GM23338 (cell line): Measurements from ENCODE around the gene TMEM221. TPM values are rescaled to one million over a fixed set of nuclear protein-coding genes. Genes with fewer than 3 reads are reported as not detected.

Experiments used
- ATAC-seq: fragments of 200-7000 bp; cut with Tn5 transposase; 3 replicates; pipeline ENCODE4 v1.9.1; 2020
- DNase-seq: peaks from one replicate; pipeline ENCODE4 v3.0.0-alpha.2; 2015; ENCODE audit warnings: low spot score
- H2AFZ ChIP-seq: fragments of 200-600 bp; sonication (generic); 2 replicates; pipeline ENCODE4 v1.8.0; 2016; ENCODE audit warnings: antibody characterized with exemption, mild to moderate bottlenecking, moderate library complexity
- H3F3A ChIP-seq: fragments of 200-600 bp; sonication (generic); replicated peaks from 2 replicates; pipeline ENCODE4 v1.8.0; 2017; ENCODE audit warnings: antibody characterized with exemption, mixed run types, low read depth
- H3K27ac ChIP-seq: fragments of 200-600 bp; sonication (generic); 2 replicates; pipeline ENCODE4 v1.6.1; 2016; ENCODE audit warnings: low read depth
- H3K27me3 ChIP-seq: fragments of 200-600 bp; sonication (generic); 2 replicates; pipeline ENCODE4 v1.8.0; 2016; ENCODE audit warnings: mild to moderate bottlenecking, mixed run types, moderate library complexity; ENCODE audit not compliant: insufficient read depth
- H3K36me3 ChIP-seq: fragments of 200-600 bp; sonication (generic); 2 replicates; pipeline ENCODE4 v1.8.0; 2016; ENCODE audit warnings: mild to moderate bottlenecking; ENCODE audit not compliant: insufficient read depth
- H3K4me1 ChIP-seq: fragments of 200-600 bp; sonication (generic); 2 replicates; pipeline ENCODE4 v1.8.0; 2016; ENCODE audit warnings: mild to moderate bottlenecking, moderate library complexity; ENCODE audit not compliant: insufficient read depth
- H3K4me2 ChIP-seq: fragments of 200-600 bp; sonication (generic); 2 replicates; pipeline ENCODE4 v1.7.1; 2017; ENCODE audit warnings: mixed run types
- H3K4me3 ChIP-seq: fragments of 200-600 bp; sonication (generic); 2 replicates; pipeline ENCODE4 v1.6.1; 2016; ENCODE audit warnings: mixed run types
- H3K79me2 ChIP-seq: fragments of 200-600 bp; sonication (generic); replicated peaks from 2 replicates; pipeline ENCODE4 v1.8.0; 2017; ENCODE audit warnings: mild to moderate bottlenecking; ENCODE audit not compliant: insufficient read depth
- H3K9me2 ChIP-seq: fragments of 200-600 bp; sonication (generic); 2 replicates; pipeline ENCODE4 v1.8.0; 2017; ENCODE audit not compliant: insufficient read depth
- H4K20me1 ChIP-seq: fragments of 200-600 bp; sonication (generic); replicated peaks from 2 replicates; pipeline ENCODE4 v1.8.0; 2017; ENCODE audit warnings: mild to moderate bottlenecking; ENCODE audit not compliant: insufficient read depth
- H3K27ac Mint-ChIP-seq: 2 replicates; pipeline ENCODE4 v1.8.0; 2020; ENCODE audit warnings: inconsistent platforms, mild to moderate bottlenecking, moderate library complexity, mixed read lengths
- H3K27me3 Mint-ChIP-seq: 3 replicates; pipeline ENCODE4 v1.8.0; 2022; ENCODE audit warnings: low read depth, mild to moderate bottlenecking, moderate library complexity, mixed read lengths, inconsistent platforms; ENCODE audit not compliant: insufficient read depth, poor library complexity
- H3K36me3 Mint-ChIP-seq: 3 replicates; pipeline ENCODE4 v1.8.0; 2021; ENCODE audit warnings: low read depth, mild to moderate bottlenecking, inconsistent platforms, moderate library complexity, mixed read lengths
- H3K4me1 Mint-ChIP-seq: 3 replicates; pipeline ENCODE4 v1.8.0; 2020; ENCODE audit warnings: mild to moderate bottlenecking, inconsistent platforms, mixed read lengths
- H3K4me3 Mint-ChIP-seq: 3 replicates; pipeline ENCODE4 v1.8.0; 2021; ENCODE audit warnings: moderate library complexity, mild to moderate bottlenecking, inconsistent platforms, mixed read lengths
- H3K9me3 Mint-ChIP-seq: 3 replicates; pipeline ENCODE4 v1.8.0; 2020; ENCODE audit warnings: moderate library complexity, mild to moderate bottlenecking, inconsistent platforms, mixed read lengths
- CREB1 ChIP-seq: fragments of 250-450 bp; sonication (Bioruptor Pico); IDR thresholded peaks from 2 replicates; pipeline ENCODE4 v1.5.0; 2020; ENCODE audit warnings: low read depth, mild to moderate bottlenecking, moderate library complexity
- JUNB ChIP-seq: IDR thresholded peaks from one replicate; pipeline ENCODE4 v1.6.1; 2016; ENCODE audit warnings: antibody characterized with exemption; ENCODE audit not compliant: unreplicated experiment
- NANOG ChIP-seq: IDR thresholded peaks from 2 replicates; pipeline ENCODE4 v1.6.1; 2016; ENCODE audit warnings: antibody characterized with exemption, borderline replicate concordance
- POLR2AphosphoS5 ChIP-seq: IDR thresholded peaks from 2 replicates; pipeline ENCODE4 v1.6.1; 2016; ENCODE audit warnings: antibody characterized with exemption, low read depth
- ZNF114 ChIP-seq: fragments of 250-450 bp; sonication (Bioruptor Pico); IDR thresholded peaks from 2 replicates; pipeline ENCODE4 v1.5.0; 2020; ENCODE audit warnings: mild to moderate bottlenecking, moderate library complexity
- ZNF331 ChIP-seq: fragments of 250-450 bp; sonication (Bioruptor Pico); IDR thresholded peaks from 2 replicates; pipeline ENCODE4 v1.5.0; 2020; ENCODE audit warnings: low read depth, mild to moderate bottlenecking, moderate library complexity
- polyA plus RNA-seq: library from polyadenylated mRNA; unstranded; fragments of >200 nt; fragmentation: Nextera tagmentation; extraction: Ambion mirVana; gene quantifications from 2 replicates; pipeline ENCODE4 v1.2.1, GENCODE V29; 2016
- total RNA-seq: library from RNA; depleted of rRNA; stranded (reverse); fragments of >200 nt; shearing (Covaris generic); gene quantifications from 2 replicates; pipeline ENCODE4 v1.2.3, GENCODE V29; 2014
- TF ChIP-seq, protein P1 (sequence below): fragments of 250-450 bp; sonication (Bioruptor Pico); IDR thresholded peaks from 2 replicates; pipeline ENCODE4 v1.5.0; 2020; ENCODE audit warnings: mild to moderate bottlenecking, moderate library complexity
- TF ChIP-seq, protein P2 (sequence below), 2 experiments: fragments of 200-600 bp in 1 of 2; sonication (generic) in 1 of 2; conservative IDR thresholded peaks; 2 replicates each; pipeline versions ENCODE4 v1.5.1 to v1.6.1; 2016 to 2017; ENCODE audit warnings: antibody characterized with exemption in 2 of 2, low read depth in 2 of 2, mild to moderate bottlenecking in 2 of 2, moderate library complexity in 1 of 2
- TF ChIP-seq, protein P3 (sequence below): IDR thresholded peaks from one replicate; pipeline ENCODE4 v1.6.1; 2018; ENCODE audit warnings: antibody characterized with exemption; ENCODE audit not compliant: unreplicated experiment

TMEM221 gene
- total and polyA plus RNA-seq, 2 experiments from 2014 or later, result 0.40 to 0.90 TPM

DNA sequence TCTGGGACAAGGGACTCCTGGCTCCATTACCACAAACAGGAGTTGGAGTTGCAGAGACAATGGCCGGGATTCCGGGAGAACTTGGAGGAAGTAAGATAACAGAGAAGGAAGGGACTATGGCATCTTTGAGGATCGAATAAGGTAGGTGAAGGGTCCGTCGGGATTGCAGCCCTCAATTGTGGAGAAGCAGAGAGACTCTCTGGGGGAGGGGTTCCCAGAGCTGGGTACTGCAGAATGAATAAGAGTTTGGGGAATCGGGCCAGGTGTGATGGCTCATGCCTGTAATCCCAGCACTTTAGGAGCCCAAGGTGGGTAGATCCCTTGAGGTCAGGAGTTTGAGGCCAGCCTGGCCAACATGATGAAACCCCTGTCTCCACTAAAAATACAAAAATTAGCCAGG, 46.8 kb downstream of the TMEM221 start (continued):
- TF ChIP-seq, protein P1, sequence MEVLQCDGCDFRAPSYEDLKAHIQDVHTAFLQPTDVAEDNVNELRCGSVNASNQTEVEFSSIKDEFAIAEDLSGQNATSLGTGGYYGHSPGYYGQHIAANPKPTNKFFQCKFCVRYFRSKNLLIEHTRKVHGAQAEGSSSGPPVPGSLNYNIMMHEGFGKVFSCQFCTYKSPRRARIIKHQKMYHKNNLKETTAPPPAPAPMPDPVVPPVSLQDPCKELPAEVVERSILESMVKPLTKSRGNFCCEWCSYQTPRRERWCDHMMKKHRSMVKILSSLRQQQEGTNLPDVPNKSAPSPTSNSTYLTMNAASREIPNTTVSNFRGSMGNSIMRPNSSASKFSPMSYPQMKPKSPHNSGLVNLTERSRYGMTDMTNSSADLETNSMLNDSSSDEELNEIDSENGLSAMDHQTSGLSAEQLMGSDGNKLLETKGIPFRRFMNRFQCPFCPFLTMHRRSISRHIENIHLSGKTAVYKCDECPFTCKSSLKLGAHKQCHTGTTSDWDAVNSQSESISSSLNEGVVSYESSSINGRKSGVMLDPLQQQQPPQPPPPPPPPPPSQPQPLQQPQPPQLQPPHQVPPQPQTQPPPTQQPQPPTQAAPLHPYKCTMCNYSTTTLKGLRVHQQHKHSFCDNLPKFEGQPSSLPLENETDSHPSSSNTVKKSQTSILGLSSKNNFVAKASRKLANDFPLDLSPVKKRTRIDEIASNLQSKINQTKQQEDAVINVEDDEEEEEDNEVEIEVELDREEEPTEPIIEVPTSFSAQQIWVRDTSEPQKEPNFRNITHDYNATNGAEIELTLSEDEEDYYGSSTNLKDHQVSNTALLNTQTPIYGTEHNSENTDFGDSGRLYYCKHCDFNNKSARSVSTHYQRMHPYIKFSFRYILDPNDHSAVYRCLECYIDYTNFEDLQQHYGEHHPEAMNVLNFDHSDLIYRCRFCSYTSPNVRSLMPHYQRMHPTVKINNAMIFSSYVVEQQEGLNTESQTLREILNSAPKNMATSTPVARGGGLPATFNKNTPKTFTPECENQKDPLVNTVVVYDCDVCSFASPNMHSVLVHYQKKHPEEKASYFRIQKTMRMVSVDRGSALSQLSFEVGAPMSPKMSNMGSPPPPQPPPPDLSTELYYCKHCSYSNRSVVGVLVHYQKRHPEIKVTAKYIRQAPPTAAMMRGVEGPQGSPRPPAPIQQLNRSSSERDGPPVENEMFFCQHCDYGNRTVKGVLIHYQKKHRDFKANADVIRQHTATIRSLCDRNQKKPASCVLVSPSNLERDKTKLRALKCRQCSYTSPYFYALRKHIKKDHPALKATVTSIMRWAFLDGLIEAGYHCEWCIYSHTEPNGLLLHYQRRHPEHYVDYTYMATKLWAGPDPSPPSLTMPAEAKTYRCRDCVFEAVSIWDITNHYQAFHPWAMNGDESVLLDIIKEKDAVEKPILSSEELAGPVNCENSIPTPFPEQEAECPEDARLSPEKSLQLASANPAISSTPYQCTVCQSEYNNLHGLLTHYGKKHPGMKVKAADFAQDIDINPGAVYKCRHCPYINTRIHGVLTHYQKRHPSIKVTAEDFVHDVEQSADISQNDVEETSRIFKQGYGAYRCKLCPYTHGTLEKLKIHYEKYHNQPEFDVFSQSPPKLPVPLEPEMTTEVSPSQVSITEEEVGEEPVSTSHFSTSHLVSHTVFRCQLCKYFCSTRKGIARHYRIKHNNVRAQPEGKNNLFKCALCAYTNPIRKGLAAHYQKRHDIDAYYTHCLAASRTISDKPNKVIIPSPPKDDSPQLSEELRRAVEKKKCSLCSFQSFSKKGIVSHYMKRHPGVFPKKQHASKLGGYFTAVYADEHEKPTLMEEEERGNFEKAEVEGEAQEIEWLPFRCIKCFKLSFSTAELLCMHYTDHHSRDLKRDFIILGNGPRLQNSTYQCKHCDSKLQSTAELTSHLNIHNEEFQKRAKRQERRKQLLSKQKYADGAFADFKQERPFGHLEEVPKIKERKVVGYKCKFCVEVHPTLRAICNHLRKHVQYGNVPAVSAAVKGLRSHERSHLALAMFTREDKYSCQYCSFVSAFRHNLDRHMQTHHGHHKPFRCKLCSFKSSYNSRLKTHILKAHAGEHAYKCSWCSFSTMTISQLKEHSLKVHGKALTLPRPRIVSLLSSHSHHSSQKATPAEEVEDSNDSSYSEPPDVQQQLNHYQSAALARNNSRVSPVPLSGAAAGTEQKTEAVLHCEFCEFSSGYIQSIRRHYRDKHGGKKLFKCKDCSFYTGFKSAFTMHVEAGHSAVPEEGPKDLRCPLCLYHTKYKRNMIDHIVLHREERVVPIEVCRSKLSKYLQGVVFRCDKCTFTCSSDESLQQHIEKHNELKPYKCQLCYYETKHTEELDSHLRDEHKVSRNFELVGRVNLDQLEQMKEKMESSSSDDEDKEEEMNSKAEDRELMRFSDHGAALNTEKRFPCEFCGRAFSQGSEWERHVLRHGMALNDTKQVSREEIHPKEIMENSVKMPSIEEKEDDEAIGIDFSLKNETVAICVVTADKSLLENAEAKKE (CRISPR knock-in tag), result no peak
- TF ChIP-seq POLR2AphosphoS5, result no peak
- TF ChIP-seq ZNF331 (CRISPR knock-in tag), result no peak
- no peak for TF ChIP-seq ZNF114 (CRISPR knock-in tag)
- TF ChIP-seq, protein P2, sequence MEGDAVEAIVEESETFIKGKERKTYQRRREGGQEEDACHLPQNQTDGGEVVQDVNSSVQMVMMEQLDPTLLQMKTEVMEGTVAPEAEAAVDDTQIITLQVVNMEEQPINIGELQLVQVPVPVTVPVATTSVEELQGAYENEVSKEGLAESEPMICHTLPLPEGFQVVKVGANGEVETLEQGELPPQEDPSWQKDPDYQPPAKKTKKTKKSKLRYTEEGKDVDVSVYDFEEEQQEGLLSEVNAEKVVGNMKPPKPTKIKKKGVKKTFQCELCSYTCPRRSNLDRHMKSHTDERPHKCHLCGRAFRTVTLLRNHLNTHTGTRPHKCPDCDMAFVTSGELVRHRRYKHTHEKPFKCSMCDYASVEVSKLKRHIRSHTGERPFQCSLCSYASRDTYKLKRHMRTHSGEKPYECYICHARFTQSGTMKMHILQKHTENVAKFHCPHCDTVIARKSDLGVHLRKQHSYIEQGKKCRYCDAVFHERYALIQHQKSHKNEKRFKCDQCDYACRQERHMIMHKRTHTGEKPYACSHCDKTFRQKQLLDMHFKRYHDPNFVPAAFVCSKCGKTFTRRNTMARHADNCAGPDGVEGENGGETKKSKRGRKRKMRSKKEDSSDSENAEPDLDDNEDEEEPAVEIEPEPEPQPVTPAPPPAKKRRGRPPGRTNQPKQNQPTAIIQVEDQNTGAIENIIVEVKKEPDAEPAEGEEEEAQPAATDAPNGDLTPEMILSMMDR (conservative IDR thresholded peaks at IDR 0.05; ENCODE audit: low read depth in 2 of 2), result no peak

DNA sequence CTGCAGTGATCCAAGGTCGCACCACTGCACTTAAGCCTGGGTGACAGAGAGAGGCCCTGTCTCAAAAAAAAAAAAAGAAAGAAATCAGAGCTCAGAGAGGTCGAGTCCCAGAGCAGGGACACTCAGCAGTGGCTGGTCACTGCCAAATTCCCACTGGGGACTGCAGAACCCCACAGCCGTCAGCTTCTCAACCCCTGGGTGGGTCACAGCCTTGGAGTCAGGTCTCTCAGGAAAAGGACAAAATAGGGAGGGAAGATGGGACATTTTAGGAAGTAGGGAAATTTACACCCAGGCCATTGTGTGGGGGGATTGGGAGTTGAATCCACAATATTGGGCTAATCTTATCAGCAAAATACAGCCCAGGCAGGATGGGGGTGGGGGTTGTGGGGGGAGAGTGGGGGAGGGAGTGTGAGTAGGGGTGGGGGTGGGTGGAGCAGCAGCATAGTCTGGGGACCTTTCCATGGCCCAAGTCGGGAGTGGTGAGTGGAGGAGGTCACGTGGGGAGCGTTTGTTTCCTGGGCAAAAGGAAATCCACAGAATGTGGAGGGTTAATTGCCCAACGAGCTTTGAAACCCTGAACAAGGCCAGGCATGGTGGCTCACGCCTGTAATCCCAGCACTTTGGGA, 49.5 kb downstream of the TMEM221 start:
- Mint-ChIP-seq H3K27me3 (peaks cover 18% of the 10 kb centered on the region), H3K9me3 (no peaks in the 10 kb centered on the region), H3K27ac (no peak overlapping the region), H3K4me3 (no peak overlapping the region), H3K4me1 (peaks cover 7% of the 10 kb centered on the region), H3K36me3 (peaks cover 9% of the 10 kb centered on the region; the same call in 1 of the 3 replicates)
- H2AFZ ChIP-seq, result no peak overlapping the region
- peaks cover 6% of the 10 kb centered on the region; the same call in 1 of the 2 replicates for H3K4me1 ChIP-seq
- H3K27ac ChIP-seq, result no peak overlapping the region
- no peak overlapping the region for H3K4me2 ChIP-seq
- no peaks in the 10 kb centered on the region for H3K79me2 ChIP-seq
- no peaks in the 10 kb centered on the region for H3K36me3 ChIP-seq
- no peaks in the 10 kb centered on the region; the same call in 1 of the 2 replicates for H4K20me1 ChIP-seq
- no peaks in the 10 kb centered on the region for H3K9me2 ChIP-seq
- DNase-seq (no peak), ATAC-seq (no peak)
- no peak overlapping the region for H3K4me3 ChIP-seq
- H3F3A ChIP-seq, result no peaks in the 10 kb centered on the region
- no peaks in the 10 kb centered on the region for H3K27me3 ChIP-seq
- no peak for TF ChIP-seq JUNB
- TF ChIP-seq ZNF114 (CRISPR knock-in tag), result no peak
- TF ChIP-seq, protein P3, sequence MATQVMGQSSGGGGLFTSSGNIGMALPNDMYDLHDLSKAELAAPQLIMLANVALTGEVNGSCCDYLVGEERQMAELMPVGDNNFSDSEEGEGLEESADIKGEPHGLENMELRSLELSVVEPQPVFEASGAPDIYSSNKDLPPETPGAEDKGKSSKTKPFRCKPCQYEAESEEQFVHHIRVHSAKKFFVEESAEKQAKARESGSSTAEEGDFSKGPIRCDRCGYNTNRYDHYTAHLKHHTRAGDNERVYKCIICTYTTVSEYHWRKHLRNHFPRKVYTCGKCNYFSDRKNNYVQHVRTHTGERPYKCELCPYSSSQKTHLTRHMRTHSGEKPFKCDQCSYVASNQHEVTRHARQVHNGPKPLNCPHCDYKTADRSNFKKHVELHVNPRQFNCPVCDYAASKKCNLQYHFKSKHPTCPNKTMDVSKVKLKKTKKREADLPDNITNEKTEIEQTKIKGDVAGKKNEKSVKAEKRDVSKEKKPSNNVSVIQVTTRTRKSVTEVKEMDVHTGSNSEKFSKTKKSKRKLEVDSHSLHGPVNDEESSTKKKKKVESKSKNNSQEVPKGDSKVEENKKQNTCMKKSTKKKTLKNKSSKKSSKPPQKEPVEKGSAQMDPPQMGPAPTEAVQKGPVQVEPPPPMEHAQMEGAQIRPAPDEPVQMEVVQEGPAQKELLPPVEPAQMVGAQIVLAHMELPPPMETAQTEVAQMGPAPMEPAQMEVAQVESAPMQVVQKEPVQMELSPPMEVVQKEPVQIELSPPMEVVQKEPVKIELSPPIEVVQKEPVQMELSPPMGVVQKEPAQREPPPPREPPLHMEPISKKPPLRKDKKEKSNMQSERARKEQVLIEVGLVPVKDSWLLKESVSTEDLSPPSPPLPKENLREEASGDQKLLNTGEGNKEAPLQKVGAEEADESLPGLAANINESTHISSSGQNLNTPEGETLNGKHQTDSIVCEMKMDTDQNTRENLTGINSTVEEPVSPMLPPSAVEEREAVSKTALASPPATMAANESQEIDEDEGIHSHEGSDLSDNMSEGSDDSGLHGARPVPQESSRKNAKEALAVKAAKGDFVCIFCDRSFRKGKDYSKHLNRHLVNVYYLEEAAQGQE, result no peak
- TF ChIP-seq ZNF331 (CRISPR knock-in tag), result no peak
- TF ChIP-seq CREB1 (CRISPR knock-in tag), result no peak
- TF ChIP-seq, protein P2 (conservative IDR thresholded peaks at IDR 0.05; ENCODE audit: low read depth in 2 of 2), result no peak
- no peak for TF ChIP-seq NANOG
